Tongue (tissue), 2 donors: ENCODE data around the gene HAO2. TPM values are rescaled to one million over a fixed set of nuclear protein-coding genes. Genes with fewer than 3 reads are reported as not detected.
A peak's percentile ranks its signal among the peaks of the same experiment; 100 is the strongest.

Source experiments
- DNase-seq: peaks from one replicate; pipeline ENCODE4 v3.0.0-alpha.2; 2015
- total RNA-seq: library from RNA; depleted of rRNA; stranded (reverse); fragments of >200 nt; gene quantifications from one replicate; pipeline ENCODE4 v1.2.3, GENCODE V29; 2014

HAO2 gene
- total RNA-seq, 1 donor from 2014 or later: 0.21 TPM

- no peak for DNase-seq
Observed at GRCh38 chr1:119380304-119380703, 11.7 kb downstream of the HAO2 start.

- DNase-seq: no peak
Observed at GRCh38 chr1:119380983-119381662, 12.5 kb downstream of the HAO2 start.

- no peak for DNase-seq
Observed at GRCh38 chr1:119384591-119384990, 16.0 kb downstream of the HAO2 start.

- DNase-seq: no peak
Observed at GRCh38 chr1:119385650-119386049, 17.1 kb downstream of the HAO2 start.

GRCh38 chr1:119387858-119388257, 19.3 kb downstream of the HAO2 start:
- DNase-seq: no peak

GRCh38 chr1:119388450-119388849, 19.9 kb downstream of the HAO2 start:
- DNase-seq: no peak

- DNase-seq: no peak
Observed at GRCh38 chr1:119390526-119390925, 21.9 kb downstream of the HAO2 start.

- no peak for DNase-seq
Observed at GRCh38 chr1:119391749-119392148, 23.2 kb downstream of the HAO2 start.

- DNase-seq: no peak
Observed at GRCh38 chr1:119394085-119394484, 25.5 kb downstream of the HAO2 start.

GRCh38 chr1:119396982-119397381, 28.4 kb downstream of the HAO2 start:
- no peak for DNase-seq

- no peak for DNase-seq
Observed at GRCh38 chr1:119397986-119398385, 29.4 kb downstream of the HAO2 start.

- no peak for DNase-seq
Observed at GRCh38 chr1:119404736-119405135, 36.2 kb downstream of the HAO2 start.

GRCh38 chr1:119409731-119410130, 41.1 kb downstream of the HAO2 start:
- peak; percentile 41 for DNase-seq

GRCh38 chr1:119410961-119411360, 42.4 kb downstream of the HAO2 start:
- no peak for DNase-seq

GRCh38 chr1:119414950-119415349, 46.4 kb downstream of the HAO2 start, which contains the start of gene HSD3B2:
Gene HSD3B2, plus strand, starts transcription at chr1:119415150. Its CDS starts 270 bp downstream, at chr1:119415420.
- DNase-seq: no peak

- DNase-seq: no peak
Observed at GRCh38 chr1:119416006-119416640, 47.5 kb downstream of the HAO2 start.

- DNase-seq: no peak
Observed at GRCh38 chr1:119419109-119419508, 50.5 kb downstream of the HAO2 start.

GRCh38 chr1:119420638-119421037, 52.1 kb downstream of the HAO2 start:
- DNase-seq: no peak

- no peak for DNase-seq
Observed at GRCh38 chr1:119422631-119423030, 54.0 kb downstream of the HAO2 start.

GRCh38 chr1:119428991-119429390, 60.4 kb downstream of the HAO2 start:
- DNase-seq: no peak

- no peak for DNase-seq
Observed at GRCh38 chr1:119429687-119430086, 61.1 kb downstream of the HAO2 start.

- DNase-seq: no peak
Observed at GRCh38 chr1:119430486-119430885, 61.9 kb downstream of the HAO2 start.

GRCh38 chr1:119431836-119432235, 63.3 kb downstream of the HAO2 start:
- no peak for DNase-seq

- DNase-seq: no peak
Observed at GRCh38 chr1:119435052-119435451, 66.5 kb downstream of the HAO2 start.
